SK-N-MC (cell line): Measurements from ENCODE around the gene GRM8.

Experiments
- EZH2 ChIP-seq: fragments of 200-600 bp; sonication (generic); IDR thresholded peaks from one replicate; pipeline ENCODE4 v1.6.1; 2017; ENCODE audit warnings: antibody characterized with exemption
- FOXP2 ChIP-seq: optimal IDR thresholded peaks from 2 replicates; pipeline ENCODE3; 2011; ENCODE audit warnings: mild to moderate bottlenecking, moderate library complexity; ENCODE audit not compliant: insufficient read depth; ENCODE audit errors: extremely low read length, control extremely low read depth
- POLR2AphosphoS5 ChIP-seq: IDR thresholded peaks from 2 replicates; pipeline ENCODE4 v1.6.1; 2012; ENCODE audit warnings: mild to moderate bottlenecking, low read depth, low read length, borderline replicate concordance

GRCh38 chr7:126403040-126403439 lies 849.7 kb downstream of the GRM8 start:
- TF ChIP-seq EZH2 (no peak), POLR2AphosphoS5 (no peak), FOXP2 (no peak)
